IPS-20b (cell line): ENCODE results near the gene SLC4A3.

Experiments used
- H3K27ac ChIP-seq: one replicate; pipeline ENCODE4 v1.5.1; 2013; ENCODE audit warnings: low read length
- H3K27me3 ChIP-seq: 2 replicates; pipeline ENCODE4 v1.6.1; 2013; ENCODE audit warnings: mild to moderate bottlenecking, low read length, inconsistent platforms; ENCODE audit not compliant: insufficient read depth
- H3K36me3 ChIP-seq: 2 replicates; pipeline ENCODE4 v1.6.1; 2013; ENCODE audit warnings: low read depth, mild to moderate bottlenecking, inconsistent platforms, low read length, moderate library complexity; ENCODE audit not compliant: insufficient read depth
- H3K4me1 ChIP-seq: 2 replicates; pipeline ENCODE4 v1.6.1; 2013; ENCODE audit warnings: mild to moderate bottlenecking, control low read depth, inconsistent platforms, low read length, moderate library complexity; ENCODE audit not compliant: insufficient read depth
- H3K4me3 ChIP-seq: 2 replicates; pipeline ENCODE4 v1.5.1; 2013; ENCODE audit warnings: mild to moderate bottlenecking, low read length, inconsistent platforms
- H3K9ac ChIP-seq: 2 replicates; pipeline ENCODE4 v1.6.1; 2013; ENCODE audit warnings: low read depth, mild to moderate bottlenecking, inconsistent platforms, low read length, moderate library complexity
- H3K9me3 ChIP-seq: 2 replicates; pipeline ENCODE4 v1.6.1; 2013; ENCODE audit warnings: mild to moderate bottlenecking, low read depth, low read length, inconsistent platforms; ENCODE audit not compliant: insufficient read depth

SLC4A3 gene

GRCh38 chr2:219628986-219629901 lies 1.8 kb downstream of the SLC4A3 start:
- Histone ChIP-seq H3K9me3 (no peaks in the 10 kb centered on the region), H3K9ac (no peak overlapping the region), H3K36me3 (no peaks in the 10 kb centered on the region; the same call in 1 of the 2 replicates), H3K4me3 (no peak overlapping the region), H3K27me3 (peaks cover 14% of the 10 kb centered on the region), H3K27ac (no peak overlapping the region), H3K4me1 (no peaks in the 10 kb centered on the region)

GRCh38 chr2:219629976-219630695 lies 2.7 kb downstream of the SLC4A3 start:
- no peaks in the 10 kb centered on the region for H3K9me3 ChIP-seq
- H3K27me3 ChIP-seq = peaks cover 10% of the 10 kb centered on the region
- H3K36me3 ChIP-seq = no peaks in the 10 kb centered on the region; the same call in 1 of the 2 replicates
- no peak overlapping the region for H3K9ac ChIP-seq
- no peak overlapping the region for H3K27ac ChIP-seq
- no peaks in the 10 kb centered on the region for H3K4me1 ChIP-seq
- no peak overlapping the region for H3K4me3 ChIP-seq

GRCh38 chr2:219630770-219631405 lies 3.5 kb downstream of the SLC4A3 start:
- H3K4me1 ChIP-seq = no peaks in the 10 kb centered on the region
- no peaks in the 10 kb centered on the region; the same call in 1 of the 2 replicates for H3K36me3 ChIP-seq
- H3K9ac ChIP-seq = no peak overlapping the region
- no peaks in the 10 kb centered on the region for H3K9me3 ChIP-seq
- H3K27me3 ChIP-seq = peaks cover 10% of the 10 kb centered on the region
- no peak overlapping the region for H3K4me3 ChIP-seq
- no peak overlapping the region for H3K27ac ChIP-seq

- Histone ChIP-seq H3K4me3 (no peak overlapping the region), H3K9ac (no peak overlapping the region), H3K36me3 (no peaks in the 10 kb centered on the region; the same call in 1 of the 2 replicates), H3K27ac (no peak overlapping the region), H3K27me3 (peaks cover 7% of the 10 kb centered on the region), H3K4me1 (no peaks in the 10 kb centered on the region), H3K9me3 (no peaks in the 10 kb centered on the region)
These were observed 4.0 kb downstream of the SLC4A3 start for GRCh38 chr2:219631406-219631891.

GRCh38 chr2:219631904-219632759 lies 4.7 kb downstream of the SLC4A3 start:
- Histone ChIP-seq H3K9ac (no peak overlapping the region), H3K27ac (no peak overlapping the region), H3K36me3 (no peaks in the 10 kb centered on the region; the same call in 1 of the 2 replicates), H3K27me3 (peaks cover under 1% of the 10 kb centered on the region; the same call in 1 of the 2 replicates), H3K4me1 (no peaks in the 10 kb centered on the region), H3K9me3 (no peaks in the 10 kb centered on the region), H3K4me3 (no peak overlapping the region)

- Histone ChIP-seq H3K36me3 (no peaks in the 10 kb centered on the region; the same call in 1 of the 2 replicates), H3K4me3 (no peak overlapping the region), H3K9ac (no peak overlapping the region), H3K4me1 (no peaks in the 10 kb centered on the region), H3K27me3 (no peaks in the 10 kb centered on the region), H3K27ac (no peak overlapping the region), H3K9me3 (no peaks in the 10 kb centered on the region)
These were observed 5.3 kb downstream of the SLC4A3 start for GRCh38 chr2:219632760-219633105.

- Histone ChIP-seq H3K4me1 (no peaks in the 10 kb centered on the region), H3K27me3 (no peaks in the 10 kb centered on the region), H3K4me3 (no peak overlapping the region), H3K36me3 (no peaks in the 10 kb centered on the region; the same call in 1 of the 2 replicates), H3K9ac (no peak overlapping the region), H3K27ac (no peak overlapping the region), H3K9me3 (no peaks in the 10 kb centered on the region)
These were observed 6.0 kb downstream of the SLC4A3 start for GRCh38 chr2:219633276-219634065.

GRCh38 chr2:219634171-219634940 lies 6.9 kb downstream of the SLC4A3 start:
- Histone ChIP-seq H3K9me3 (no peaks in the 10 kb centered on the region), H3K4me3 (no peak overlapping the region), H3K36me3 (no peaks in the 10 kb centered on the region; the same call in 1 of the 2 replicates), H3K9ac (no peak overlapping the region), H3K27ac (no peak overlapping the region), H3K27me3 (no peaks in the 10 kb centered on the region), H3K4me1 (no peaks in the 10 kb centered on the region)

GRCh38 chr2:219634951-219635751 lies 7.7 kb downstream of the SLC4A3 start:
- Histone ChIP-seq H3K27me3 (no peaks in the 10 kb centered on the region), H3K27ac (no peak overlapping the region), H3K4me1 (no peaks in the 10 kb centered on the region), H3K36me3 (no peaks in the 10 kb centered on the region; the same call in 1 of the 2 replicates), H3K4me3 (no peak overlapping the region), H3K9ac (no peak overlapping the region), H3K9me3 (no peaks in the 10 kb centered on the region)
